ENCODE data around the gene WDR45B.

The WDR45B gene

GRCh38 chr17:82686366-82687324 is 38.4 kb upstream of the WDR45B start:
- H3K4me3 ChIP-seq (ENCODE audit: low read depth, low read length) = no peak overlapping the region
- in situ Hi-C loops (cut with HindIII; ENCODE audit: low sequenced_read_pairs) = no loop called here
- no peak for TF ChIP-seq CTCF (IDR thresholded peaks at IDR 0.05; ENCODE audit: low read depth, low read length, missing control alignments)

GRCh38 chr17:82685291-82685690 is 37.0 kb upstream of the WDR45B start:
- DNase-seq (ENCODE audit: low read depth) = no peak
- no peak overlapping the region for H3K4me3 ChIP-seq (ENCODE audit: low read depth, low read length)
- no peak for TF ChIP-seq CTCF (IDR thresholded peaks at IDR 0.05; ENCODE audit: low read depth, low read length, missing control alignments)
- in situ Hi-C loops (cut with HindIII; ENCODE audit: low sequenced_read_pairs) = no loop called here

More at GRCh38 chr17:82686366-82687324, 38.4 kb upstream of the WDR45B start:
- DNase-seq (ENCODE audit: low read depth) = no peak

GRCh38 chr17:82684228-82684841 is 36.1 kb upstream of the WDR45B start:
- H3K4me3 ChIP-seq (ENCODE audit: low read depth, low read length) = no peak overlapping the region
- no peak for DNase-seq (ENCODE audit: low read depth)
- in situ Hi-C loops (cut with HindIII; ENCODE audit: low sequenced_read_pairs) = no loop called here
- TF ChIP-seq CTCF (IDR thresholded peaks at IDR 0.05; ENCODE audit: low read depth, low read length, missing control alignments) = no peak

GRCh38 chr17:82683534-82683933 is 35.3 kb upstream of the WDR45B start:
- TF ChIP-seq CTCF (IDR thresholded peaks at IDR 0.05; ENCODE audit: low read depth, low read length, missing control alignments) = no peak
- in situ Hi-C loops (cut with HindIII; ENCODE audit: low sequenced_read_pairs) = no loop called here
- no peak overlapping the region for H3K4me3 ChIP-seq (ENCODE audit: low read depth, low read length)
- DNase-seq (ENCODE audit: low read depth) = no peak

GRCh38 chr17:82681547-82681946 is 33.3 kb upstream of the WDR45B start:
- in situ Hi-C loops (cut with HindIII; ENCODE audit: low sequenced_read_pairs) = no loop called here
- TF ChIP-seq CTCF (IDR thresholded peaks at IDR 0.05; ENCODE audit: low read depth, low read length, missing control alignments) = no peak
- DNase-seq (ENCODE audit: low read depth) = no peak
- H3K4me3 ChIP-seq (ENCODE audit: low read depth, low read length) = no peak overlapping the region

GRCh38 chr17:82679586-82680465 is 31.6 kb upstream of the WDR45B start:
- in situ Hi-C loops (cut with HindIII; ENCODE audit: low sequenced_read_pairs) = no loop called here
- DNase-seq (ENCODE audit: low read depth) = no peak
- TF ChIP-seq CTCF (IDR thresholded peaks at IDR 0.05; ENCODE audit: low read depth, low read length, missing control alignments) = no peak
- no peak overlapping the region for H3K4me3 ChIP-seq (ENCODE audit: low read depth, low read length)
